Activated effector memory CD4-positive, alpha-beta T cell treated with Interleukin-2 at 50 U/mL for 16 hours (primary cell): ENCODE results near the gene IGF1.
"Not testable (repeated sequence)": the region's sequence is repeated elsewhere in the genome, so short reads cannot be mapped to it uniquely, and the experiment has no call there.

Source experiments
- DNase-seq: peaks from one replicate; pipeline ENCODE4 v3.0.0-alpha.2; 2020

The IGF1 gene

GRCh38 chr12:102376181-102376747 lies 104.1 kb downstream of the IGF1 start:
- no peak for DNase-seq

- DNase-seq = no peak
Observed at GRCh38 chr12:102374190-102374589, 106.2 kb downstream of the IGF1 start.

DNA sequence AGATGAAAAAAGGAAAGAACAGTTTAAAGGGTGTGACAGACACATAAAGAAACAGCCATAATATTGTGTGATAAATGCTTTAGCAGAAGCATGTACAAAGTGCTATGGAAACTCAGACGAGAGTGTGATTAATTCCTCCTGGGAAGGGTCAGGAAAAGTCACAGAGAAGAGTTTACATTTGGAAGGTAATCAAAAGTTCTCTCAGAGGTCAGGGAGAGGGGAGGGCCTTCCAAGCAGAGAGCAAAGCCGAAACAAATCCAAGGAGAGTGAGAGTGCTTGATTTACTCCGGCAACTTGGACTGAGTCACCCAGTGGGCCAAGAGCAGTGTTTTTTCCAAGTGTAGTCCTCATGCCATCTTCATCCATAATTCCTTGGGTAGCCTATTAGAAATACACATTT lies 108.3 kb downstream of the IGF1 start:
- no peak for DNase-seq

DNA sequence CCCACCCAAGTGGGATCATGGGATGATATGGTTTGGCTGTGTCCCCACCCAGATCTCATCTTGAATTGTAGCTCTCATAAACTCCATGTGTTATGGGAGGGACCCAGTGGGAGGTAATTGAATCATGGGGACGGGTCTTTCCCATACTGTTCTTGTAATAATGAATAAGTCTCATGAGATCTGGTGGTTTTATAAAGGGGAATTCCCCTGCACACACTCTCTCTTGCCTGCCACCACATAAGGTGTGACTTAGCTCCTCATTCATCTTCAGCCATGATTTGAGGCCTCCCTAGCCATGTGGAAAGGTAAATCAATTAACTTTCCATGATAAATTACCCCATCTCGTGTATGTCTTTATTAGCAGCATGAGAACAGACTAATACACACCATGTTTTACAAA lies 109.2 kb downstream of the IGF1 start:
- no peak for DNase-seq

DNA sequence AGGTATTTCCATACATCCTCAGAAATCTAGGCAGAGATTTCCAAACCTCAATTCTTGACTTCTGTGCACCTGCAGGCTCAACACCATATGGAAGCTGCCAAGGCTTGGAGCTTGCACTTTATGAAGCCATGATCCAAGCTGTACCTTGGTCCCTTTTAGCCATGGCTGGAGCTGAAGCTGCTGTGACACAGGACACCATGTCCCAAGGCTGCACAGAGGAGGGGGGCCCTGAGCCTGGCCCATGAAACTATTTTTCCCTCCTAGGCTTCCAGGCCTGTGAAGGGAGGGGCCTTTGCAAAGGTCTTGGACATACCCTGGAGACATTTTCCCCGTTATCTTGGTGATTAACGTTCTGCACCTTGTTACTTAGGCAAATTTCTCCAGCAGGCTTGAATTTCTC lies 110.5 kb downstream of the IGF1 start:
- no peak for DNase-seq

DNA sequence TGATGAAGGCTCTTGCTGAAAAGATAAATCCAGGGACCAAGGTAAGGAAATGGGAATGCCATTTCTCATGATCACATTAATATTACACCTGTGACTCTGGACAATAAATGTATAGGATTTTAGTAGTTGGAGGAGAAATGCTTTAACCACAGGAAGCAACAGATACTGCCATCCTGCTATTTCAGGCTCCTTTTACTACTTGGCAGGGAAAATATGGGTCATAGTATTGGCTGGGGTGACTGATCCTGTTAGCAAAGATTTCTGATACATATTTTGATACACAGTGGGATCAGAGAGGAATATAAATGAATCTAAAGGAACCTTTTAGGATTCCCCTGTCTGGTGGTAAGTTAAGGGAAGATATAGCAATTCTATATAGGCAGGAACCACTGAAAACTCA lies 115.0 kb downstream of the IGF1 start:
- DNase-seq = no peak

- DNase-seq = no peak
Observed at GRCh38 chr12:102364709-102365108, 115.7 kb downstream of the IGF1 start.

- no peak for DNase-seq
Observed at GRCh38 chr12:102356690-102357089, 123.7 kb downstream of the IGF1 start.

DNA sequence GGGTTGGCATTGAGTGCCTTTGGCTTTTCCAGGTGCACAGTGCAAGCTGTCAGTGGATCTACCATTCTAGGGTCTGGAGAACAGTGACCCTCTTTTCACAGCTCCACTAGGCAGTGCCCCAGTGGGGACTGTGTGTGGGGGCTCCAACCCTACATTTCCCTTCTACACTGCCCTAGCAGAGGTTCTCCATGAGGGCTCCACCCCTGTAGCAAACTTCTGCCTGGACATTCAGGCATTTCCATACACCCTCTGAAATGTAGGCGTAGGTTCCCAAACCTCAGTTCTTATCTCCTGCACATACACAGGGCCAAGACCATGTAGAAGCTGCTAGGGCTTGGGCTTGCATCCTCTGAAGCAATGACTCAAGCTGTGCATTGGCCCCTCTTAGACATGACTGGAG lies 126.1 kb downstream of the IGF1 start:
- not testable (repeated sequence) for DNase-seq

DNA sequence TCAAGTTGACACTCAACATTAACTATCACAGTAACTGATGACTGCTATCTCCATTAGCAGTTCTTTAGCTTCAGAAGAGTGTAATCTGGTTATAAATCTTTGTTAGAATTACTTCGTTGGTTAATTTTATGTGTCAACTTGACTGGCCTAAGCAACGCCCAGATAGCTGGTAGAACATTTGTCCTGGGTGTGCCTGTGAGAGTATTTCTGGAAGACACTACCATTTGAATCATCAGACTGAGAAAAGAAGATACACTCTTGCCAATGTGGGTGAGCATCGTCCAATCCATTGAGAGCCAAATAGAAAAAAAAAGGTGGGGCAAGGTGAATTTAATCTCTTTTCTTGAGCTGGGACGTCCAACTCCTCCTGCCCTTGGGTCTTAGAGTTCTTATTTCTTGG lies 129.0 kb downstream of the IGF1 start:
- DNase-seq = no peak

GRCh38 chr12:102350070-102350469 lies 130.3 kb downstream of the IGF1 start:
- DNase-seq = no peak

GRCh38 chr12:102349079-102349478 lies 131.3 kb downstream of the IGF1 start:
- DNase-seq = no peak

DNA sequence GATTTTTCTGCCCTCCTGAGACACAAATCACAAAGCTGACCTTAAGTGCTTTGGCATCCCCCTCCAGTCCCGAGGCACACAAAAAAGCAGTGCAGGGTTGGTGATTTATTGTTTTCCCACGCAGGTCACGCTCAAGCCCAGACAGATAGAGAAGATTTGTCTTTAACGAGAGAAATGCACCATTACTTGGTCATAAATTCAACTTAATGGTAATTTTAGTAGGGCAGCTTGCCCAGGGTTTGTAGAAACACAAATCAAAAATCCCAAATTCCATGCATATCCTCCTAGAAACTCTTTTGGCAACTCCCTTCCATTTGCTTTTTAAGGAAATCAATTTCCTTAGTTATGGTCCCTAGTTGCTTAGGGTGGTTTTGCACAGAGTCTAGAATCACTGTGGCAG lies 132.6 kb downstream of the IGF1 start:
- DNase-seq = no peak
